HepG2 (cell line): ENCODE results near the gene SLC22A31. TPM values are rescaled to one million over a fixed set of nuclear protein-coding genes. Genes with fewer than 3 reads are reported as not detected.

Experiments used
- ATAC-seq: fragments of 200-7000 bp; cut with Tn5 transposase; 3 replicates; pipeline ENCODE4 v1.9.1; 2020; ENCODE audit warnings: mild to moderate bottlenecking, moderate library complexity
- BruUV-seq: library from RNA; stranded (reverse); fragments of 400-500 nt; replicated peaks from 2 replicates; lab custom pipeline; 2021; lab: Mats Ljungman, UMichigan
- CTCF ChIA-PET: fragments of 300-600 bp; formaldehyde crosslinking; extraction: SDS; loops from one replicate; lab custom pipeline; 2021; ENCODE audit warnings: low total read pairs, inconsistent platforms, low intra/inter-chr PET ratio; lab: Yijun Ruan, JAX
- POLR2A ChIA-PET: fragments of 350-600 bp; sonication (Branson Sonifier 250); formaldehyde crosslinking; loops from one replicate; lab custom pipeline; 2020; ENCODE audit warnings: antibody characterized with exemption, inconsistent platforms; lab: Yijun Ruan, JAX
- DNase-seq: peaks from one replicate; pipeline ENCODE4 v3.0.0-alpha.2; 2015; ENCODE audit warnings: low spot score
- FAIRE-seq: peaks from 3 replicates; lab custom pipeline; 2011; peaks lifted over from hg19 to GRCh38; lab: Jason Lieb, UNC
- H2AFZ ChIP-seq: one replicate; pipeline ENCODE4 v1.6.1; 2011; ENCODE audit warnings: low read length, inconsistent platforms
- H3K27ac ChIP-seq: fragments of 300-600 bp; 3 replicates; pipeline ENCODE4 v1.8.0; 2011; ENCODE audit warnings: mixed run types, mild to moderate bottlenecking, mixed read lengths, low read length, inconsistent platforms; ENCODE audit not compliant: insufficient read depth; ENCODE audit errors: extremely low read length
- H3K27me3 ChIP-seq, 2 experiments: fragments of 200-600 bp in 1 of 2; 2 replicates in 1 of 2; 3 replicates in 1 of 2; pipeline versions ENCODE4 v1.6.0 to v1.8.0; 2011; ENCODE audit warnings: low read length in 2 of 2, mild to moderate bottlenecking in 2 of 2, moderate library complexity in 2 of 2, inconsistent platforms in 1 of 2; ENCODE audit not compliant: insufficient read depth in 2 of 2, control insufficient read depth in 1 of 2
- H3K36me3 ChIP-seq, 2 experiments: fragments of 200-600 bp in 1 of 2; replicated peaks in 1 of 2; 2 replicates in 1 of 2; 3 replicates in 1 of 2; pipeline versions ENCODE4 v1.5.1 to v1.8.0; 2011; ENCODE audit warnings: low read length in 2 of 2, inconsistent platforms in 1 of 2; ENCODE audit not compliant: insufficient read depth in 2 of 2, control insufficient read depth in 1 of 2
- H3K4me1 ChIP-seq: 2 replicates; pipeline ENCODE4 v1.5.1; 2012; ENCODE audit warnings: low read length, inconsistent platforms; ENCODE audit not compliant: insufficient read depth
- H3K4me2 ChIP-seq: 2 replicates; pipeline ENCODE4 v1.6.0; 2011; ENCODE audit warnings: low read depth, low read length, inconsistent platforms
- H3K4me3 ChIP-seq, 3 experiments: fragments of 200-600 bp in 1 of 3; sonication (generic), shearing (Covaris generic) in 1 of 3; replicated peaks in 1 of 3; 2 replicates each; pipeline ENCODE4 v1.5.1; 2011 to 2016; ENCODE audit warnings: low read length in 3 of 3, inconsistent platforms in 2 of 3, low read depth in 2 of 3, mild to moderate bottlenecking in 2 of 3, control low read depth in 1 of 3, mixed read lengths in 1 of 3; ENCODE audit not compliant: insufficient read depth in 1 of 3
- H3K79me2 ChIP-seq: one replicate; pipeline ENCODE4 v1.6.1; 2011; ENCODE audit warnings: low read length, inconsistent platforms; ENCODE audit not compliant: insufficient read depth
- H3K9ac ChIP-seq: 2 replicates; pipeline ENCODE4 v1.6.0; 2011; ENCODE audit warnings: mild to moderate bottlenecking, low read depth, low read length, inconsistent platforms; ENCODE audit not compliant: insufficient read depth
- H3K9me3 ChIP-seq: 2 replicates; pipeline ENCODE4 v1.5.1; 2012; ENCODE audit warnings: mild to moderate bottlenecking, low read length
- H4K20me1 ChIP-seq: 2 replicates; pipeline ENCODE4 v1.6.0; 2011; ENCODE audit warnings: inconsistent platforms, mild to moderate bottlenecking, low read length, moderate library complexity; ENCODE audit not compliant: insufficient read depth
- CEBPZ ChIP-seq: IDR thresholded peaks from 2 replicates; pipeline ENCODE4 v1.6.1; 2012; ENCODE audit warnings: low read length, improper control_type of control experiment
- NFYB ChIP-seq: sonication (generic); formaldehyde crosslinking; IDR thresholded peaks from 2 replicates; pipeline ENCODE4 v1.4.0; 2020; ENCODE audit warnings: missing genetic modification reagents
- NFYC ChIP-seq: IDR thresholded peaks from 2 replicates; pipeline ENCODE4 v1.6.1; 2016; ENCODE audit warnings: missing genetic modification reagents, missing compliant biosample characterization
- PRDM4 ChIP-seq: sonication (generic); formaldehyde crosslinking; IDR thresholded peaks from 2 replicates; pipeline ENCODE4 v1.9.0; 2021; ENCODE audit warnings: missing genetic modification reagents, borderline replicate concordance
- STAG1 ChIP-seq: sonication (generic); formaldehyde crosslinking; IDR thresholded peaks from 2 replicates; pipeline ENCODE4 v1.4.0; 2020; ENCODE audit warnings: missing genetic modification reagents
- TBX3 ChIP-seq: fragments of 450-650 bp; IDR thresholded peaks from 2 replicates; pipeline ENCODE4 v1.6.1; 2017; ENCODE audit warnings: antibody characterized with exemption, mild to moderate bottlenecking, inconsistent platforms, borderline replicate concordance
- ZBTB10 ChIP-seq: sonication (generic); formaldehyde crosslinking; IDR thresholded peaks from 2 replicates; pipeline ENCODE4 v1.4.0; 2020; ENCODE audit warnings: missing genetic modification reagents, borderline replicate concordance
- WGBS: methylation state at CpG from one replicate; pipeline ENCODE4 v1.1.6; 2017; ENCODE audit warnings: low lambda C conversion rate; 5-methylcytosine and 5-hydroxymethylcytosine counted together
- in situ Hi-C: cut with HindIII; loops from 2 replicates; pipeline ENCODE4 v1.10.0; 2017; ENCODE audit warnings: low pct_unique_long_range_greater_than_20kb; ENCODE audit not compliant: extremely low pct_ligation_motif_present
- intact Hi-C: fragments of 100-400 bp; cut with micrococcal nuclease; formaldehyde crosslinking; loops from one replicate; pipeline ENCODE4 v1.10.0; 2022; ENCODE audit not compliant: unreplicated experiment
- polyA plus RNA-seq, 8 experiments: library from polyadenylated mRNA; depleted of rRNA in 3 of 8; stranded (reverse) in 7 of 8; unstranded in 1 of 8; fragments of >200 nt; fragmentation: Illumina TruSeq in 4 of 8; extraction: Trizol in 4 of 8; gene quantifications; 2 replicates each; pipeline versions ENCODE4 v1.2.1 to v1.2.3, GENCODE V29; 2011 to 2016; ENCODE audit warnings: low read depth in 4 of 8, missing spikeins in 1 of 8, mixed read lengths in 1 of 8; ENCODE audit not compliant: insufficient read depth in 1 of 8
- total RNA-seq, 5 experiments: library from RNA; depleted of rRNA; stranded (reverse); fragments of >200 nt; fragmentation: Illumina TruSeq; extraction: Trizol; gene quantifications; 2 replicates each; pipeline ENCODE4 v1.2.3, GENCODE V29; 2016; ENCODE audit warnings: low read depth in 1 of 5

The SLC22A31 gene
- total and polyA plus RNA-seq, 2 of the 13 experiments (the other 11 are each of a cell fraction or from before 2014, with no cell fraction given) = 67.3 to 83.3 TPM

- no peak for FAIRE-seq
- H3K9ac ChIP-seq = no peak overlapping the region
- no peaks in the 10 kb centered on the region for H3K27me3 ChIP-seq
- H3K4me1 ChIP-seq = no peaks in the 10 kb centered on the region
- no peak overlapping the region for H3K27ac ChIP-seq
- 95% methylated on average over 10 of the region's 10 CpGs for WGBS
- no peaks in the 10 kb centered on the region for H3K79me2 ChIP-seq
- no peak for DNase-seq
- peaks cover 39 to 62% of the 10 kb centered on the region in 2 experiments for H3K36me3 ChIP-seq
- ATAC-seq = no peak
- H4K20me1 ChIP-seq = no peaks in the 10 kb centered on the region
- no peaks in the 10 kb centered on the region for H3K9me3 ChIP-seq
- ChIA-PET POLR2A (no interaction called here), CTCF (no interaction called here)
- H2AFZ ChIP-seq = no peak overlapping the region
- no peak overlapping the region for H3K4me3 ChIP-seq
- BruUV-seq = no TSS peak
- TF ChIP-seq NFYB (no peak), NFYC (no peak), CEBPZ (no peak), ZBTB10 (CRISPR knock-in tag) (no peak), STAG1 (CRISPR knock-in tag) (no peak), PRDM4 (CRISPR knock-in tag) (no peak), TBX3 (no peak)
- in situ Hi-C loops (no loop called here), intact Hi-C loops (no loop called here)
- H3K4me2 ChIP-seq = no peak overlapping the region
Observed at GRCh38 chr16:89224665-89225064, 24.3 kb upstream of the SLC22A31 start.
